NCI-H82 treated with DMSO at 0.1 percent for 48 hours (cell line): ENCODE results near the gene ULK4.
"Not testable (repeated sequence)": the region's sequence is repeated elsewhere in the genome, so short reads cannot be mapped to it uniquely, and the experiment has no call there.

Experiments
- DNase-seq: peaks from one replicate; lab custom pipeline; 2025; ENCODE audit not compliant: unreplicated experiment; lab: John Stamatoyannopoulos, UW

The ULK4 gene

GRCh38 chr3:41695806-41696205 lies 266.1 kb downstream of the ULK4 start:
- DNase-seq, result not testable (repeated sequence)

- DNase-seq, result no peak
These were observed 268.1 kb downstream of the ULK4 start for GRCh38 chr3:41693799-41694198.

- DNase-seq, result no peak
These were observed 270.9 kb downstream of the ULK4 start for GRCh38 chr3:41690766-41691563.

GRCh38 chr3:41688595-41689380 lies 273.1 kb downstream of the ULK4 start:
- no peak for DNase-seq

GRCh38 chr3:41684797-41685735 lies 276.8 kb downstream of the ULK4 start:
- DNase-seq, result no peak

- no peak for DNase-seq
These were observed 278.1 kb downstream of the ULK4 start for GRCh38 chr3:41683666-41684350.

GRCh38 chr3:41682996-41683395 lies 278.9 kb downstream of the ULK4 start:
- DNase-seq, result no peak

- DNase-seq, result no peak
These were observed 279.5 kb downstream of the ULK4 start for GRCh38 chr3:41682382-41682781.

GRCh38 chr3:41681479-41681878 lies 280.4 kb downstream of the ULK4 start:
- DNase-seq, result no peak

- no peak for DNase-seq
These were observed 282.5 kb downstream of the ULK4 start for GRCh38 chr3:41679374-41679773.

GRCh38 chr3:41675102-41675501 lies 286.8 kb downstream of the ULK4 start:
- DNase-seq, result not testable (repeated sequence)

- DNase-seq, result no peak
These were observed 287.5 kb downstream of the ULK4 start for GRCh38 chr3:41674449-41674848.

- DNase-seq, result no peak
These were observed 288.3 kb downstream of the ULK4 start for GRCh38 chr3:41673650-41674049.

- no peak for DNase-seq
These were observed 293.5 kb downstream of the ULK4 start for GRCh38 chr3:41668379-41668778.

GRCh38 chr3:41662288-41662687 lies 299.6 kb downstream of the ULK4 start:
- DNase-seq, result no peak

- no peak for DNase-seq
These were observed 300.1 kb downstream of the ULK4 start for GRCh38 chr3:41661796-41662195.

GRCh38 chr3:41660510-41660909 lies 301.4 kb downstream of the ULK4 start:
- no peak for DNase-seq

- DNase-seq, result no peak
These were observed 308.2 kb downstream of the ULK4 start for GRCh38 chr3:41653571-41654239.

GRCh38 chr3:41652931-41653330 lies 309.0 kb downstream of the ULK4 start:
- no peak for DNase-seq

GRCh38 chr3:41652506-41652905 lies 309.4 kb downstream of the ULK4 start:
- DNase-seq, result no peak
